A673 (cell line): ENCODE results near the gene TRPM2. TPM values are rescaled to one million over a fixed set of nuclear protein-coding genes. Genes with fewer than 3 reads are reported as not detected.

Experiments used
- BruUV-seq: library from RNA; stranded (reverse); fragments of 400-500 nt; replicated peaks from 2 replicates; lab custom pipeline; 2021; lab: Mats Ljungman, UMichigan
- CTCF ChIA-PET: fragments of 300-600 bp; sonication (Branson Sonifier 250); formaldehyde crosslinking; loops from one replicate; lab custom pipeline; 2022; ENCODE audit warnings: antibody characterized with exemption; lab: Charles Lee
- POLR2A ChIA-PET: fragments of 300-600 bp; sonication (Branson Sonifier 250); formaldehyde crosslinking; loops from one replicate; lab custom pipeline; 2022; ENCODE audit warnings: antibody characterized with exemption; ENCODE audit not compliant: low non-redundant PET; lab: Charles Lee
- DNase-seq: peaks from one replicate; pipeline ENCODE4 v3.0.0-alpha.2; 2015; ENCODE audit warnings: low spot score
- H3K27ac ChIP-seq: fragments of 200-600 bp; sonication (generic); 2 replicates; pipeline ENCODE4 v1.5.1; 2016; ENCODE audit warnings: mixed run types, low read depth, mild to moderate bottlenecking, mixed read lengths, antibody characterized with exemption, low read length; ENCODE audit not compliant: poor library complexity, severe bottlenecking
- H3K27me3 ChIP-seq: fragments of 200-600 bp; sonication (generic); replicated peaks from 2 replicates; pipeline ENCODE4 v1.6.1; 2017; ENCODE audit warnings: mixed run types, low read depth, mild to moderate bottlenecking, mixed read lengths, antibody characterized with exemption, low read length; ENCODE audit not compliant: insufficient read depth, poor library complexity
- H3K36me3 ChIP-seq: fragments of 200-600 bp; sonication (generic); 2 replicates; pipeline ENCODE4 v1.6.1; 2016; ENCODE audit warnings: mixed run types, mild to moderate bottlenecking, mixed read lengths, antibody characterized with exemption, low read length; ENCODE audit not compliant: insufficient read depth, poor library complexity, severe bottlenecking
- H3K4me1 ChIP-seq: fragments of 200-600 bp; sonication (generic); 2 replicates; pipeline ENCODE4 v1.6.1; 2017; ENCODE audit warnings: mixed run types, mild to moderate bottlenecking, mixed read lengths, antibody characterized with exemption, low read length; ENCODE audit not compliant: insufficient read depth, poor library complexity, severe bottlenecking
- H3K4me3 ChIP-seq: fragments of 200-600 bp; sonication (generic); 2 replicates; pipeline ENCODE4 v1.5.1; 2016; ENCODE audit warnings: low read depth, mixed run types, mild to moderate bottlenecking, mixed read lengths, low read length; ENCODE audit not compliant: poor library complexity, severe bottlenecking
- H3K9me3 ChIP-seq: fragments of 200-600 bp; sonication (generic); 2 replicates; pipeline ENCODE4 v1.6.1; 2016; ENCODE audit warnings: mixed run types, low read depth, mild to moderate bottlenecking, mixed read lengths, antibody characterized with exemption, low read length; ENCODE audit not compliant: poor library complexity, severe bottlenecking
- EZH2 ChIP-seq: fragments of 200-600 bp; sonication (generic); IDR thresholded peaks from 2 replicates; pipeline ENCODE4 v1.6.1; 2017; ENCODE audit warnings: borderline replicate concordance, low read depth, mild to moderate bottlenecking, mixed read lengths, antibody characterized with exemption, low read length; ENCODE audit not compliant: poor library complexity, severe bottlenecking
- intact Hi-C: fragments of 100-400 bp; cut with micrococcal nuclease; formaldehyde crosslinking; loops from one replicate; pipeline ENCODE4 v1.10.0; 2022; ENCODE audit not compliant: unreplicated experiment
- total RNA-seq: library from RNA; stranded (reverse); gene quantifications from 2 replicates; pipeline ENCODE4 v1.2.3, GENCODE V29; 2021
- TF ChIP-seq, protein P1 (sequence below): fragments of 300-800, 200-600 bp; sonication (generic); conservative IDR thresholded peaks from 2 replicates; pipeline ENCODE4 v1.5.1; 2017; ENCODE audit warnings: low read depth, mild to moderate bottlenecking, antibody characterized with exemption, low read length, moderate library complexity, mixed read lengths

TRPM2 gene
- total RNA-seq, 1 experiment from 2014 or later, result 0.21 TPM

DNA sequence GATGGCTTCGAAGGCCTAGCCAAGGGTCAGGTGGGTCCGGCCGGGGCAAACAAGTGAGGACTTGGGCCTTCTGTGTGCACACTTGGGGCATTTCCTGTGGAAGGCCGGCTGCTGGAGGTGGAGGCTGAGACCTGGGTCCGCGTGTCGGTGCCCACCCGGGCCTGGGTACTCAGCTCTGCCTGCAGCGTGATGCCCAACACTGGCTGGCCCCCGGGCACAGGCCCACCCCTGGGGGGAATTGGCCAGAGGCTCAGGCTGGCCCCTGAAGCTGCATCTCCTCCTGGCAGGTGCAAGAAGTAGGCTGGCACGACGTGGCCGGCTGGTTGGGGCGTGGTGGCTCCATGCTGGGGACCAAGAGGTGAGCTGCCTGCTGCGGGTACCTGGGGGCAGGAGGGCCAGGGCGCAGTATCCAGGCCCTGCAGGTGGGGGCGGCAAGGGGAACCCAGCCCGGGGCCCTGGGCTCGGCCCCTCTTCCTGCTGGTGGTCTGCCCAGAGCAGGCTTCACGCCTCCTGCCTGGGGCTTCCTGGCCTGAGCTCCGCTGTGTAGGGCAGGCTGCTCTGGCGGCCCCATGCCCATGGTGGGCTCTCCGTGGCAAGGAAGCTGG lies 31.5 kb upstream of the TRPM2 start:
- no peaks in the 10 kb centered on the region for H3K9me3 ChIP-seq
- no peaks in the 10 kb centered on the region for H3K27me3 ChIP-seq
- no TSS peak for BruUV-seq
- no peak for TF ChIP-seq EZH2
- TF ChIP-seq, protein P1, sequence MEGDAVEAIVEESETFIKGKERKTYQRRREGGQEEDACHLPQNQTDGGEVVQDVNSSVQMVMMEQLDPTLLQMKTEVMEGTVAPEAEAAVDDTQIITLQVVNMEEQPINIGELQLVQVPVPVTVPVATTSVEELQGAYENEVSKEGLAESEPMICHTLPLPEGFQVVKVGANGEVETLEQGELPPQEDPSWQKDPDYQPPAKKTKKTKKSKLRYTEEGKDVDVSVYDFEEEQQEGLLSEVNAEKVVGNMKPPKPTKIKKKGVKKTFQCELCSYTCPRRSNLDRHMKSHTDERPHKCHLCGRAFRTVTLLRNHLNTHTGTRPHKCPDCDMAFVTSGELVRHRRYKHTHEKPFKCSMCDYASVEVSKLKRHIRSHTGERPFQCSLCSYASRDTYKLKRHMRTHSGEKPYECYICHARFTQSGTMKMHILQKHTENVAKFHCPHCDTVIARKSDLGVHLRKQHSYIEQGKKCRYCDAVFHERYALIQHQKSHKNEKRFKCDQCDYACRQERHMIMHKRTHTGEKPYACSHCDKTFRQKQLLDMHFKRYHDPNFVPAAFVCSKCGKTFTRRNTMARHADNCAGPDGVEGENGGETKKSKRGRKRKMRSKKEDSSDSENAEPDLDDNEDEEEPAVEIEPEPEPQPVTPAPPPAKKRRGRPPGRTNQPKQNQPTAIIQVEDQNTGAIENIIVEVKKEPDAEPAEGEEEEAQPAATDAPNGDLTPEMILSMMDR, result no peak
- peaks cover 20% of the 10 kb centered on the region for H3K36me3 ChIP-seq
- intact Hi-C loops, result no loop called here
- H3K4me3 ChIP-seq, result no peak overlapping the region
- no peaks in the 10 kb centered on the region for H3K4me1 ChIP-seq
- CTCF ChIA-PET, result no interaction called here
- POLR2A ChIA-PET, result no interaction called here
- no peak overlapping the region for H3K27ac ChIP-seq
- no peak for DNase-seq

DNA sequence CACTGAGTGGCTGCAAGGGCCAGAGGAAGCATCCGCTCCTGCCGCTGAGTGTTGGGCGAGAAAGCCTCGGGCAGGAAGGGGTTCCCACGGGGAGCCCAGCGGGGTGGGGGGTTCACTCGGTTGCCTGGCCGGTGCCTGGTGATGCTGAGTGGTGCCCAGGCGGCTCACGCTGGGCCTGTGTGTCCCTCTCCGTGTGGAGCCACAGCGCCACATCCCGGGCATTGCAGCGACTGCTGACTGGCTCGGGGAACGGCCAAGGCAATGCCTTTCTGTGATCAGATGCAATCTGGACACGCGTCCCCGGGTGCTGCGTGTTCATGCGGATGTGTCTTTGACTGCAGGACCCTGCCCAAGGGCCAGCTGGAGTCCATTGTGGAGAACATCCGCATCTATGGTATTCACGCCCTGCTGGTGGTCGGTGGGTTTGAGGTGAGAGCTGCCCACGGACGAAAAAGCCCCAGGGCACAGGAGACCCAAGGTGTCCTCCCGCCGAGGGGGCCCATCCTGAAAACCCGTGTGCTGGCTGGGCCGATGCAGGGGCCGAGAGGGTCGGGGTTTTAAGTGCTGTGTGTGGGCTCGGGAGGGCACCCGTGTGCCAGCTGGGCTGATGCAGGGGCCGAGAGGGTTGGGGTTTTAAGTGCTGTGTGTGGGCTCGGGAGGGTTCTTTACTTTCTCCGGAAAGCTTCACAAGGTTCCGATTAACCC lies 30.6 kb upstream of the TRPM2 start:
- intact Hi-C loops, result no loop called here
- H3K27me3 ChIP-seq, result no peaks in the 10 kb centered on the region
- TF ChIP-seq, protein P1, result no peak
- TF ChIP-seq EZH2, result no peak
- no peaks in the 10 kb centered on the region for H3K9me3 ChIP-seq
- CTCF ChIA-PET, result no interaction called here
- H3K4me1 ChIP-seq, result no peaks in the 10 kb centered on the region
- BruUV-seq, result no TSS peak
- DNase-seq, result no peak
- H3K36me3 ChIP-seq, result peaks cover 22% of the 10 kb centered on the region
- H3K4me3 ChIP-seq, result no peak overlapping the region
- H3K27ac ChIP-seq, result no peak overlapping the region
- POLR2A ChIA-PET, result no interaction called here

DNA sequence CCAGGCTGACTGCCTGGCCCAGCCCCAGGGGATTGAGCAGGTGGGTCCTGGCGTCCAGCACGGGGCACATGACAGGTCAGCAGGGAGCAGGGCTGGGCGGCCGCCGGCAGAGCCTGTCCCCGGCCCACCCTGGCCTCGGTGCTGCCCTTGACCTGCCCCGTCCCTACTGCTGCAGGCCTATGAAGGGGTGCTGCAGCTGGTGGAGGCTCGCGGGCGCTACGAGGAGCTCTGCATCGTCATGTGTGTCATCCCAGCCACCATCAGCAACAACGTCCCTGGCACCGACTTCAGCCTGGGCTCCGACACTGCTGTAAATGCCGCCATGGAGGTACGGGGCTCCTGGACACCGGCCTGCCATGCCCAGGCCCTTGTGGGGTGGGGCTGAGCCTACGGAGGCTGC lies 29.8 kb upstream of the TRPM2 start:
- ChIA-PET CTCF (no interaction called here), POLR2A (no interaction called here)
- Histone ChIP-seq H3K27ac (no peak overlapping the region), H3K36me3 (peaks cover 22% of the 10 kb centered on the region), H3K27me3 (no peaks in the 10 kb centered on the region), H3K4me1 (no peaks in the 10 kb centered on the region), H3K9me3 (no peaks in the 10 kb centered on the region), H3K4me3 (no peak overlapping the region)
- no peak for TF ChIP-seq EZH2
- TF ChIP-seq, protein P1, result no peak
- no peak for DNase-seq
- intact Hi-C loops, result no loop called here
- no TSS peak for BruUV-seq
